Measurements from ENCODE around the gene PRDM4.
A peak's percentile ranks its signal among the peaks of the same experiment; 100 is the strongest.
"Not testable (repeated sequence)": the region's sequence is repeated elsewhere in the genome, so short reads cannot be mapped to it uniquely, and the experiment has no call there.

The PRDM4 gene

GRCh38 chr12:107704041-107704440, 56.9 kb downstream of the PRDM4 start:
- in situ Hi-C loops (cut with HindIII; ENCODE audit: low sequenced_read_pairs) = no loop called here
- H3K4me3 ChIP-seq (ENCODE audit: low read depth, low read length) = no peak overlapping the region
- no peak for TF ChIP-seq CTCF (IDR thresholded peaks at IDR 0.05; ENCODE audit: low read depth, low read length, missing control alignments)
- DNase-seq (ENCODE audit: low read depth) = no peak

DNA sequence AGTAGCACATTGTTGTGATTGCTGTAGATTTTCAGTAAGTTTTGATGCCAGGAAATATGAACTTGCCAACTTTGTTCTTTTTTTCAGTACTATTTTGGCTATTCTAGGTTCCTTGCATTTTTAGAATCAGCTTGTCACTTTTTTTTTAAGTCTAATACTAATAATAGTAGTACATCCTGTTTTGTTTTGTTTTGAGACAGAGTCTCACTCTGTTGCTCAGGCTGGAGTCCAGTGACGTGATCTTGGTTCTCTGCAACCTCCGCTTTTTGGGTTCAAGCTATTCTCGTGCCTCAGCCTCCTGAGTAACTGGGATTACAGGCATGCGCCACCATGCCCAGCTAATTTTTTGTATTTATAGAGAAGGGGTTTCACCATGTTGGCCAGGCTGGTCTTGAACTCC, 58.8 kb downstream of the PRDM4 start:
- TF ChIP-seq CTCF (IDR thresholded peaks at IDR 0.05; ENCODE audit: low read depth, low read length, missing control alignments) = no peak
- no peak for DNase-seq (ENCODE audit: low read depth)
- in situ Hi-C loops (cut with HindIII; ENCODE audit: low sequenced_read_pairs) = no loop called here
- H3K4me3 ChIP-seq (ENCODE audit: low read depth, low read length) = no peak overlapping the region

DNA sequence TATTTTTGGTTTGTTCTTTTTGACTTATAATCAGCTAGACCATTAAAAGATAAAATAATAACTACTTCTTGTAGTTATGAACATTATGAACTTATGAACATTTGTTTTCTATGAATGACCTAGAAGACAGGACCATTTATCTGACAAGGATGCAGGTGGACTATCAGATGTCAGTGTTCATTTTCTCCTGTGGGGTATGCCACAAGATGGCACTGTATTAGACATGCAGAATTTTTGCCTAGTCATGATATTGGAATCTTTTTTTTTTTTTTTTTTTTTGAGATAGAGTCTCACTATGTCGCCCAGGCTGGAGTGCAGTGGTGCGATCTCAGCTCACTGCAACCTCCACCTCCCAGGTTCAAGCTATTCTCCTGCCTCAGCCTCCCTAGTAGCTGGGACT, 65.2 kb downstream of the PRDM4 start:
- DNase-seq (ENCODE audit: low read depth); H3K4me3 ChIP-seq (ENCODE audit: low read depth, low read length); in situ Hi-C loops (cut with HindIII; ENCODE audit: low sequenced_read_pairs): not testable (repeated sequence)
- TF ChIP-seq CTCF (IDR thresholded peaks at IDR 0.05; ENCODE audit: low read depth, low read length, missing control alignments) = peak; percentile 33

GRCh38 chr12:107685360-107686248, 75.3 kb downstream of the PRDM4 start, which contains the start of gene PWP1:
Gene PWP1, plus strand, starts transcription at chr12:107685799. Its CDS starts 101 bp downstream, at chr12:107685900.
- peak within 1 kb of the TSS; percentile 99 for H3K4me3 ChIP-seq (ENCODE audit: low read depth, low read length)
- in situ Hi-C loops (cut with HindIII; ENCODE audit: low sequenced_read_pairs) = loop anchor here (5.0 kb wide), 1 partner anchor 57 kb away; no protein-coding TSS in a partner anchor
- TF ChIP-seq CTCF (IDR thresholded peaks at IDR 0.05; ENCODE audit: low read depth, low read length, missing control alignments) = no peak
- peak; percentile 90 for DNase-seq (ENCODE audit: low read depth)

- DNase-seq (ENCODE audit: low read depth) = no peak
- in situ Hi-C loops (cut with HindIII; ENCODE audit: low sequenced_read_pairs) = loop anchor here (5.0 kb wide), 1 partner anchor 57 kb away; no protein-coding TSS in a partner anchor
- no peak for TF ChIP-seq CTCF (IDR thresholded peaks at IDR 0.05; ENCODE audit: low read depth, low read length, missing control alignments)
- H3K4me3 ChIP-seq (ENCODE audit: low read depth, low read length) = peak overlapping the region; percentile 99
These were observed 76.0 kb downstream of the PRDM4 start for GRCh38 chr12:107684990-107685359.

- in situ Hi-C loops (cut with HindIII; ENCODE audit: low sequenced_read_pairs) = no loop called here
- H3K4me3 ChIP-seq (ENCODE audit: low read depth, low read length) = peak overlapping the region; percentile 99
These were observed 76.7 kb downstream of the PRDM4 start for GRCh38 chr12:107684029-107684795.

More at GRCh38 chr12:107684029-107684795, 76.7 kb downstream of the PRDM4 start:
- TF ChIP-seq CTCF (IDR thresholded peaks at IDR 0.05; ENCODE audit: low read depth, low read length, missing control alignments) = no peak
- DNase-seq (ENCODE audit: low read depth) = no peak
